Measurements from ENCODE around the gene ATP6V1D. TPM values are rescaled to one million over a fixed set of nuclear protein-coding genes. Genes with fewer than 3 reads are reported as not detected.
"Not testable (repeated sequence)": the region's sequence is repeated elsewhere in the genome, so short reads cannot be mapped to it uniquely, and the experiment has no call there.

ATP6V1D gene
- total and polyA plus RNA-seq, 9 of the 15 experiments (the other 6 are each of a cell fraction or from before 2014, with no cell fraction given) = 35.5 to 91.0 (median 50.0) TPM

GRCh38 chr14:67408122-67408801, 48.7 kb upstream of the ATP6V1D start:
- in situ Hi-C loops (cut with MboI); H2AFZ ChIP-seq (ENCODE audit: low read depth, low read length); BruUV-seq (replicated peaks); H3K9me1 ChIP-seq (ENCODE audit: control insufficient read depth, insufficient read depth, low read length); DNase-seq (ENCODE audit: extremely low read depth in 1 of 4, low spot score in 3 of 4); intact Hi-C loops (cut with micrococcal nuclease); H4K20me1 ChIP-seq (replicated peaks; ENCODE audit: control insufficient read depth, insufficient read depth, low read length); H3K4me2 ChIP-seq (ENCODE audit: insufficient read depth, low read length); H3K9ac ChIP-seq (ENCODE audit: insufficient read depth in 1 of 2, low read depth in 2 of 2, low read length in 2 of 2); H3K9me3 ChIP-seq (replicated peaks; ENCODE audit: control insufficient read depth, insufficient read depth, low read depth, low read length); H3K27me3 ChIP-seq (ENCODE audit: control insufficient read depth in 2 of 2, insufficient read depth in 2 of 2, low read length in 2 of 2); H3K4me3 ChIP-seq; H3K27ac ChIP-seq (ENCODE audit: extremely low read depth, low read depth, low read length); H3K36me3 ChIP-seq (ENCODE audit: control insufficient read depth, insufficient read depth, low read length); ATAC-seq; FAIRE-seq; CTCF ChIA-PET (ENCODE audit: low intra/inter-chr PET ratio); POLR2A ChIA-PET; H3K79me2 ChIP-seq (ENCODE audit: control insufficient read depth, insufficient read depth, low read length): not testable (repeated sequence)
- 59% methylated on average over 7 of the region's 7 CpGs for WGBS (ENCODE audit: insufficient coverage, low coverage, missing lambda C conversion rate)
- peaks cover 14 to 16% of the 10 kb centered on the region in 2 experiments; a peak in 4 of 5 replicates for H3K4me1 ChIP-seq (replicated peaks in 1 of 2; ENCODE audit: control insufficient read depth in 2 of 2, insufficient read depth in 2 of 2, low read length in 2 of 2)
- TF ChIP-seq RAD51 (IDR thresholded peaks at IDR 0.05; ENCODE audit: borderline replicate concordance, low read depth) (peak; percentile 79), CBFA2T2 (conservative IDR thresholded peaks at IDR 0.05) (peak; percentile 30; the same call in 1 of the 2 replicates)
- TF ChIP-seq, protein P1, sequence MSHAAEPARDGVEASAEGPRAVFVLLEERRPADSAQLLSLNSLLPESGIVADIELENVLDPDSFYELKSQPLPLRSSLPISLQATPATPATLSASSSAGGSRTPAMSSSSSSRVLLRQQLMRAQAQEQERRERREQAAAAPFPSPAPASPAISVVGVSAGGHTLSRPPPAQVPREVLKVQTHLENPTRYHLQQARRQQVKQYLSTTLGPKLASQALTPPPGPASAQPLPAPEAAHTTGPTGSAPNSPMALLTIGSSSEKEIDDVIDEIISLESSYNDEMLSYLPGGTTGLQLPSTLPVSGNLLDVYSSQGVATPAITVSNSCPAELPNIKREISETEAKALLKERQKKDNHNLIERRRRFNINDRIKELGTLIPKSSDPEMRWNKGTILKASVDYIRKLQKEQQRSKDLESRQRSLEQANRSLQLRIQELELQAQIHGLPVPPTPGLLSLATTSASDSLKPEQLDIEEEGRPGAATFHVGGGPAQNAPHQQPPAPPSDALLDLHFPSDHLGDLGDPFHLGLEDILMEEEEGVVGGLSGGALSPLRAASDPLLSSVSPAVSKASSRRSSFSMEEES (CRISPR knock-in tag; IDR thresholded peaks at IDR 0.05) = peak; percentile 74

All from K562 (cell line).